ENCODE results near the gene PIGU.

PIGU gene

DNA sequence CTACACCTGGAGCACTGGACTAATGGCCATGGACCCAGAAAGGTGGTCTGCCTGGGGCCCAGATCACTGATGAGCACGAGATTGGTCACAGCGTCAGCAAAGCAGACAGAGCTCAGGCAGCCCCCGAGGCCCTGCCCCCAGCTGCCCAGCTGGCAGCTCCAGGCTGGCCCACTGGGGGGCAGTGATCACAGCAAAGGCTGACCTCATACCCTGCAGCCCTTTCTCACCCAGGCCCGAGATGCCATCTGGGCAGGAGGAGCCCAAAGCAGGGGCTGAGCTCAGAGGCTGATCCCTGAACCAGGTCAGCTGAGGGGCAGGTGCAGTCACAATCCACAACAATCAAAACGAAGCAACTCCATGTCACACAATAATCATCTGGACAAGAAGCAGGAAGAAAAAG is 114.3 kb downstream of the PIGU start:
- Histone ChIP-seq H3K23ac (ENCODE audit: low read length in 2 of 2) (no peak overlapping the region), H2AFZ (ENCODE audit: low read depth, low read length) (no peak overlapping the region), H3K4me3 (ENCODE audit: insufficient read depth in 1 of 2, low read depth in 1 of 2, low read length in 2 of 2) (no peak overlapping the region), H2BK15ac (ENCODE audit: low read depth, poor library complexity, severe bottlenecking) (no peak overlapping the region), H3K14ac (ENCODE audit: low read length in 2 of 2) (no peak overlapping the region), H3K4me1 (ENCODE audit: control insufficient read depth, insufficient read depth, low read depth, low read length) (peaks cover 27% of the 10 kb centered on the region), H3K4me2 (ENCODE audit: low read length, poor library complexity, severe bottlenecking) (no peak overlapping the region), H2BK12ac (ENCODE audit: low read length in 2 of 2) (no peak overlapping the region), H3K9ac (ENCODE audit: low read length) (no peak overlapping the region), H3K79me1 (replicated peaks; ENCODE audit: low read length, poor library complexity, severe bottlenecking) (peaks cover 1% of the 10 kb centered on the region), H3K27ac (ENCODE audit: low read length, poor library complexity, severe bottlenecking) (no peak overlapping the region), H3K4ac (ENCODE audit: low read depth in 1 of 2, low read length in 2 of 2) (no peak overlapping the region), H3K27me3 (ENCODE audit: control insufficient read depth in 1 of 2, insufficient read depth in 1 of 2, low read length in 2 of 2) (no peaks in the 10 kb centered on the region), H2AK5ac (ENCODE audit: low read length, severe bottlenecking) (no peak overlapping the region), H4K8ac (ENCODE audit: low read length) (no peak overlapping the region), H2BK120ac (ENCODE audit: low read depth, low read length) (no peak overlapping the region), H3K18ac (ENCODE audit: low read depth in 1 of 2, low read length in 2 of 2) (no peak overlapping the region), H4K91ac (ENCODE audit: low read length) (no peak overlapping the region), H3K9me3 (ENCODE audit: control insufficient read depth, low read length) (no peaks in the 10 kb centered on the region), H2BK5ac (ENCODE audit: low read depth, low read length, poor library complexity, severe bottlenecking) (no peak overlapping the region), H3K36me3 (ENCODE audit: control insufficient read depth in 1 of 2, insufficient read depth in 2 of 2, low read depth in 1 of 2, low read length in 2 of 2) (peaks cover 3 to 53% of the 10 kb centered on the region in 2 experiments)
- peak; percentile 43 for DNase-seq
- WGBS = 66% methylated on average over 4 of the region's 5 CpGs

- no peak overlapping the region for H3K4ac ChIP-seq (ENCODE audit: low read depth in 1 of 2, low read length in 2 of 2)
- H3K9me3 ChIP-seq (ENCODE audit: control insufficient read depth, low read length) = no peaks in the 10 kb centered on the region
- H4K91ac ChIP-seq (ENCODE audit: low read length) = no peak overlapping the region
- no peak overlapping the region for H2BK15ac ChIP-seq (ENCODE audit: low read depth, poor library complexity, severe bottlenecking)
- H3K4me1 ChIP-seq (ENCODE audit: control insufficient read depth, insufficient read depth, low read depth, low read length) = peaks cover 27% of the 10 kb centered on the region
- H3K9ac ChIP-seq (ENCODE audit: low read length) = no peak overlapping the region
- no peak overlapping the region for H2AK5ac ChIP-seq (ENCODE audit: low read length, severe bottlenecking)
- no peak overlapping the region for H3K4me2 ChIP-seq (ENCODE audit: low read length, poor library complexity, severe bottlenecking)
- H3K4me3 ChIP-seq (ENCODE audit: insufficient read depth in 1 of 2, low read depth in 1 of 2, low read length in 2 of 2) = no peak overlapping the region
- no peak overlapping the region for H4K8ac ChIP-seq (ENCODE audit: low read length)
- no peak overlapping the region for H2AFZ ChIP-seq (ENCODE audit: low read depth, low read length)
- 91% methylated on average over 10 of the region's 10 CpGs for WGBS
- H3K79me1 ChIP-seq (replicated peaks; ENCODE audit: low read length, poor library complexity, severe bottlenecking) = peaks cover 1% of the 10 kb centered on the region
- H2BK120ac ChIP-seq (ENCODE audit: low read depth, low read length) = no peak overlapping the region
- H3K18ac ChIP-seq (ENCODE audit: low read depth in 1 of 2, low read length in 2 of 2) = no peak overlapping the region
- no peak overlapping the region for H3K14ac ChIP-seq (ENCODE audit: low read length in 2 of 2)
- no peaks in the 10 kb centered on the region for H3K27me3 ChIP-seq (ENCODE audit: control insufficient read depth in 1 of 2, insufficient read depth in 1 of 2, low read length in 2 of 2)
- H3K27ac ChIP-seq (ENCODE audit: low read length, poor library complexity, severe bottlenecking) = no peak overlapping the region
- no peak overlapping the region for H2BK12ac ChIP-seq (ENCODE audit: low read length in 2 of 2)
- DNase-seq = no peak
- no peak overlapping the region for H2BK5ac ChIP-seq (ENCODE audit: low read depth, low read length, poor library complexity, severe bottlenecking)
- peaks cover 3 to 45% of the 10 kb centered on the region in 2 experiments for H3K36me3 ChIP-seq (ENCODE audit: control insufficient read depth in 1 of 2, insufficient read depth in 2 of 2, low read depth in 1 of 2, low read length in 2 of 2)
- no peak overlapping the region for H3K23ac ChIP-seq (ENCODE audit: low read length in 2 of 2)
Measured at GRCh38 chr20:34561661-34562060, 115.2 kb downstream of the PIGU start.

DNA sequence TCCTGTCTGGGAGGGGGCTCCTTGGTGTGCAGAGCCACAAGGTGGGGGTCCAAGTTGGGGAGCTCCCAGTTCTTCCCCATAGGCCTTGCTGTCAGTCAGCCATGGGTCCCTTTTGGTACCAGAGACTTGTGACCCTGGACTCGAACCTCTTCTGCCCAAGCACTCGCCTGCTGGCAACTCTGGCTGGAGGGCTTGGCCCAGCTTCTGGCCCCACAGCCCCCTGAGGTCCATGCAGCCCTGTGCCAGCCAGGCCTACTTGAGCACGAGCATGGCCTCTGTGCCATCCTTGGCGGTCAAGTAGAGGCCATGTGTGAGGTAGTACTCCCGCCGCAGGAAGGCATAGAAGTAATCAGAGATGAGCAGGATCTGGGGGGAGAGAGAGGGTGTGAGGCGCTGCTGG is 116.3 kb downstream of the PIGU start:
- no peak overlapping the region for H3K4me2 ChIP-seq (ENCODE audit: low read length, poor library complexity, severe bottlenecking)
- peaks cover 0 to 36% of the 10 kb centered on the region in 2 experiments for H3K36me3 ChIP-seq (ENCODE audit: control insufficient read depth in 1 of 2, insufficient read depth in 2 of 2, low read depth in 1 of 2, low read length in 2 of 2)
- no peak overlapping the region for H3K23ac ChIP-seq (ENCODE audit: low read length in 2 of 2)
- no peak overlapping the region for H2BK5ac ChIP-seq (ENCODE audit: low read depth, low read length, poor library complexity, severe bottlenecking)
- peaks cover 1% of the 10 kb centered on the region for H3K79me1 ChIP-seq (replicated peaks; ENCODE audit: low read length, poor library complexity, severe bottlenecking)
- no peak overlapping the region for H3K4ac ChIP-seq (ENCODE audit: low read depth in 1 of 2, low read length in 2 of 2)
- DNase-seq = no peak
- no peak overlapping the region for H3K18ac ChIP-seq (ENCODE audit: low read depth in 1 of 2, low read length in 2 of 2)
- H3K14ac ChIP-seq (ENCODE audit: low read length in 2 of 2) = no peak overlapping the region
- no peak overlapping the region for H2AK5ac ChIP-seq (ENCODE audit: low read length, severe bottlenecking)
- H3K27me3 ChIP-seq (ENCODE audit: control insufficient read depth in 1 of 2, insufficient read depth in 1 of 2, low read length in 2 of 2) = no peaks in the 10 kb centered on the region
- no peak overlapping the region for H2AFZ ChIP-seq (ENCODE audit: low read depth, low read length)
- no peak overlapping the region for H4K91ac ChIP-seq (ENCODE audit: low read length)
- no peak overlapping the region for H2BK120ac ChIP-seq (ENCODE audit: low read depth, low read length)
- WGBS = 97% methylated on average over 7 of the region's 7 CpGs
- H3K4me3 ChIP-seq (ENCODE audit: insufficient read depth in 1 of 2, low read depth in 1 of 2, low read length in 2 of 2) = no peak overlapping the region
- H2BK15ac ChIP-seq (ENCODE audit: low read depth, poor library complexity, severe bottlenecking) = no peak overlapping the region
- H3K9me3 ChIP-seq (ENCODE audit: control insufficient read depth, low read length) = no peaks in the 10 kb centered on the region
- H3K4me1 ChIP-seq (ENCODE audit: control insufficient read depth, insufficient read depth, low read depth, low read length) = peaks cover 25% of the 10 kb centered on the region
- no peak overlapping the region for H3K27ac ChIP-seq (ENCODE audit: low read length, poor library complexity, severe bottlenecking)
- H2BK12ac ChIP-seq (ENCODE audit: low read length in 2 of 2) = no peak overlapping the region
- H3K9ac ChIP-seq (ENCODE audit: low read length) = no peak overlapping the region
- H4K8ac ChIP-seq (ENCODE audit: low read length) = no peak overlapping the region

DNA sequence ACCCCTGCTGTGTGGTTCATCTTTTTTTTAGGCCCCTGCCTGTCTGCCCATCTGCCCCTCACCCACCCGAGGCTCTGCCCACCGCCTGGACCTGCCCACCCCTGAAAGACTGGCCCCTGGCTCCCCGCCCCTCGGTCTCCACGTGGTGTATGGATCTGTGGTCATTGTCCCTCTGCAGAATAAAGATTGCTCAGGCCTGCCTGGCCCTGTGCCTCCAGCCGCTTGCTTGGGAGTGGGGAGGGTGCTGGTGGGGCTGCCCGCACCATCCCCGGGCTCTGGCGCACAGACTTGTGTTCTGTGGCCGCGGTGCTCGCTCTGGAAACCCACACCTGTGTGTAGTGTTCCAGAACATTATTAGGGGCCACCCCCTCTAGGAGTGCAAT is 116.8 kb downstream of the PIGU start:
- Histone ChIP-seq H2BK15ac (ENCODE audit: low read depth, poor library complexity, severe bottlenecking) (no peak overlapping the region), H2BK5ac (ENCODE audit: low read depth, low read length, poor library complexity, severe bottlenecking) (no peak overlapping the region), H3K27ac (ENCODE audit: low read length, poor library complexity, severe bottlenecking) (no peak overlapping the region), H2BK120ac (ENCODE audit: low read depth, low read length) (no peak overlapping the region), H3K9ac (ENCODE audit: low read length) (no peak overlapping the region), H3K4ac (ENCODE audit: low read depth in 1 of 2, low read length in 2 of 2) (no peak overlapping the region), H4K8ac (ENCODE audit: low read length) (no peak overlapping the region), H3K4me3 (ENCODE audit: insufficient read depth in 1 of 2, low read depth in 1 of 2, low read length in 2 of 2) (no peak overlapping the region), H2BK12ac (ENCODE audit: low read length in 2 of 2) (no peak overlapping the region), H4K91ac (ENCODE audit: low read length) (peak overlapping the region; percentile 18), H3K14ac (ENCODE audit: low read length in 2 of 2) (no peak overlapping the region), H3K23ac (ENCODE audit: low read length in 2 of 2) (no peak overlapping the region), H3K4me1 (ENCODE audit: control insufficient read depth, insufficient read depth, low read depth, low read length) (peaks cover 23% of the 10 kb centered on the region), H2AK5ac (ENCODE audit: low read length, severe bottlenecking) (no peak overlapping the region), H3K4me2 (ENCODE audit: low read length, poor library complexity, severe bottlenecking) (no peak overlapping the region), H3K79me1 (replicated peaks; ENCODE audit: low read length, poor library complexity, severe bottlenecking) (peaks cover 1% of the 10 kb centered on the region), H3K27me3 (ENCODE audit: control insufficient read depth in 1 of 2, insufficient read depth in 1 of 2, low read length in 2 of 2) (no peaks in the 10 kb centered on the region), H3K36me3 (ENCODE audit: control insufficient read depth in 1 of 2, insufficient read depth in 2 of 2, low read depth in 1 of 2, low read length in 2 of 2) (peaks cover 0 to 34% of the 10 kb centered on the region in 2 experiments), H3K9me3 (ENCODE audit: control insufficient read depth, low read length) (no peaks in the 10 kb centered on the region), H3K18ac (ENCODE audit: low read depth in 1 of 2, low read length in 2 of 2) (no peak overlapping the region), H2AFZ (ENCODE audit: low read depth, low read length) (no peak overlapping the region)
- WGBS = 99% methylated on average over 9 of the region's 12 CpGs
- DNase-seq = no peak
